PC-3 (cell line): ENCODE data around the gene CLCF1. TPM values are rescaled to one million over a fixed set of nuclear protein-coding genes. Genes with fewer than 3 reads are reported as not detected.

Experiments used
- ATAC-seq: fragments of 200-7000 bp; cut with Tn5 transposase; 2 replicates; pipeline ENCODE4 v1.9.1; 2020; ENCODE audit warnings: mild to moderate bottlenecking, moderate library complexity
- BruUV-seq: library from RNA; stranded (reverse); fragments of 400-500 nt; replicated peaks from 2 replicates; lab custom pipeline; 2021; lab: Mats Ljungman, UMichigan
- CTCF ChIA-PET: fragments of 300-600 bp; sonication (Branson Sonifier 250); formaldehyde crosslinking; loops from one replicate; lab custom pipeline; 2022; ENCODE audit warnings: antibody characterized with exemption; lab: Charles Lee
- POLR2A ChIA-PET: fragments of 300-600 bp; sonication (Branson Sonifier 250); formaldehyde crosslinking; loops from one replicate; lab custom pipeline; 2022; ENCODE audit warnings: antibody characterized with exemption; ENCODE audit not compliant: unreplicated experiment; lab: Charles Lee
- DNase-seq: peaks from one replicate; pipeline ENCODE4 v3.0.0-alpha.2; 2015
- H2AFZ ChIP-seq: fragments of 300-600 bp; sonication (generic); 2 replicates; pipeline ENCODE4 v1.6.0; 2016; ENCODE audit warnings: antibody characterized with exemption, low read length
- H3F3A ChIP-seq: fragments of 300-600 bp; sonication (generic); one replicate; pipeline ENCODE4 v1.6.0; 2017; ENCODE audit warnings: antibody characterized with exemption, low read length, control low read depth, mild to moderate bottlenecking; ENCODE audit not compliant: unreplicated experiment
- H3K27ac ChIP-seq: fragments of 300-600 bp; sonication (generic); 2 replicates; pipeline ENCODE4 v1.5.1; 2016; ENCODE audit warnings: mild to moderate bottlenecking, low read length
- H3K27me3 ChIP-seq: fragments of 300-600 bp; sonication (generic); 2 replicates; pipeline ENCODE4 v1.6.1; 2016; ENCODE audit warnings: low read length, mixed read lengths
- H3K36me3 ChIP-seq: fragments of 300-600 bp; sonication (generic); 2 replicates; pipeline ENCODE4 v1.6.1; 2016; ENCODE audit warnings: low read depth, mixed run types, low read length, mixed read lengths
- H3K4me1 ChIP-seq: fragments of 300-600 bp; sonication (generic); 2 replicates; pipeline ENCODE4 v1.5.1; 2016; ENCODE audit warnings: low read length; ENCODE audit not compliant: insufficient read depth
- H3K4me2 ChIP-seq: fragments of 300-600 bp; sonication (generic); 2 replicates; pipeline ENCODE4 v1.6.0; 2016; ENCODE audit warnings: low read length
- H3K4me3 ChIP-seq: fragments of 300-600 bp; sonication (generic); 2 replicates; pipeline ENCODE4 v1.5.1; 2016; ENCODE audit warnings: mild to moderate bottlenecking, low read length, mixed read lengths
- H3K79me2 ChIP-seq: fragments of 300-600 bp; sonication (generic); 2 replicates; pipeline ENCODE4 v1.6.1; 2017; ENCODE audit warnings: low read length, mixed read lengths
- H3K9ac ChIP-seq: fragments of 300-600 bp; sonication (generic); 2 replicates; pipeline ENCODE4 v1.6.0; 2016; ENCODE audit warnings: mild to moderate bottlenecking, low read length
- H3K9me2 ChIP-seq: fragments of 300-600 bp; sonication (generic); replicated peaks from 2 replicates; pipeline ENCODE4 v1.6.1; 2016; ENCODE audit warnings: mixed run types, low read length, mixed read lengths
- H3K9me3 ChIP-seq: fragments of 300-600 bp; sonication (generic); 2 replicates; pipeline ENCODE4 v1.6.1; 2016; ENCODE audit warnings: low read length, mixed read lengths
- H4K20me1 ChIP-seq: fragments of 300-600 bp; sonication (generic); 2 replicates; pipeline ENCODE4 v1.6.1; 2016; ENCODE audit warnings: low read length, mixed read lengths
- CTCF ChIP-seq: fragments of 300-600 bp; sonication (generic); conservative IDR thresholded peaks from 2 replicates; pipeline ENCODE4 v1.5.1; 2017; ENCODE audit warnings: antibody characterized with exemption, low read depth, mild to moderate bottlenecking, low read length
- EZH2 ChIP-seq: fragments of 300-600 bp; sonication (generic); IDR thresholded peaks from one replicate; pipeline ENCODE4 v1.6.1; 2017; ENCODE audit warnings: antibody characterized with exemption, mild to moderate bottlenecking, low read length; ENCODE audit not compliant: unreplicated experiment
- EZH2phosphoT487 ChIP-seq: fragments of 300-600 bp; sonication (generic); IDR thresholded peaks from 2 replicates; pipeline ENCODE4 v1.6.1; 2018; ENCODE audit warnings: mild to moderate bottlenecking, antibody characterized with exemption, low read length, borderline replicate concordance
- intact Hi-C: fragments of 100-400 bp; cut with micrococcal nuclease; formaldehyde crosslinking; loops from 2 replicates; pipeline ENCODE4 v1.9.0; 2023
- total RNA-seq: library from RNA; depleted of rRNA; stranded (reverse); fragments of >200 nt; gene quantifications from 2 replicates; pipeline ENCODE4 v1.2.3, GENCODE V29; 2014

The CLCF1 gene
- total RNA-seq, 1 experiment from 2014 or later: 48.3 TPM

- Histone ChIP-seq H3F3A (no peaks in the 10 kb centered on the region), H3K4me1 (peaks cover 9% of the 10 kb centered on the region; the same call in 1 of the 2 replicates), H3K4me3 (no peak overlapping the region), H3K9me2 (no peaks in the 10 kb centered on the region), H3K9ac (no peak overlapping the region), H3K36me3 (no peaks in the 10 kb centered on the region), H2AFZ (no peak overlapping the region), H3K9me3 (no peaks in the 10 kb centered on the region), H3K27ac (no peak overlapping the region), H3K27me3 (no peaks in the 10 kb centered on the region), H4K20me1 (no peaks in the 10 kb centered on the region), H3K4me2 (no peak overlapping the region), H3K79me2 (peaks cover 15% of the 10 kb centered on the region)
- CTCF ChIA-PET: no interaction called here
- ATAC-seq (no peak), DNase-seq (no peak)
- POLR2A ChIA-PET: no interaction called here
- TF ChIP-seq EZH2: no peak
- no peak for TF ChIP-seq EZH2phosphoT487
- no peak for TF ChIP-seq CTCF
- BruUV-seq: no TSS peak
- intact Hi-C loops: no loop called here
These were observed 49.9 kb downstream of the CLCF1 start for GRCh38 chr11:67323526-67323925.

- Histone ChIP-seq H3K36me3 (no peaks in the 10 kb centered on the region), H3K4me1 (peaks cover 12% of the 10 kb centered on the region; the same call in 1 of the 2 replicates), H3K27me3 (no peaks in the 10 kb centered on the region), H2AFZ (no peak overlapping the region), H3K79me2 (peaks cover 21% of the 10 kb centered on the region), H3F3A (no peaks in the 10 kb centered on the region), H3K9me2 (no peaks in the 10 kb centered on the region), H3K4me2 (no peak overlapping the region), H4K20me1 (no peaks in the 10 kb centered on the region), H3K27ac (no peak overlapping the region), H3K9me3 (no peaks in the 10 kb centered on the region), H3K9ac (no peak overlapping the region), H3K4me3 (no peak overlapping the region)
- ChIA-PET CTCF (interaction anchor here (1.5 kb wide), 1 partner anchor 60 kb away, joined by 5 read pairs; no protein-coding TSS in a partner anchor), POLR2A (no interaction called here)
- TF ChIP-seq CTCF: no peak
- no peak for TF ChIP-seq EZH2phosphoT487
- TF ChIP-seq EZH2: no peak
- no peak for DNase-seq
- no peak for ATAC-seq
- intact Hi-C loops: no loop called here
- BruUV-seq: no TSS peak
These were observed 51.3 kb downstream of the CLCF1 start for GRCh38 chr11:67322049-67322448.

- no peaks in the 10 kb centered on the region for H3K27me3 ChIP-seq
- H3F3A ChIP-seq: no peaks in the 10 kb centered on the region
- ChIA-PET POLR2A (no interaction called here), CTCF (interaction anchor here (1.5 kb wide), 1 partner anchor 61 kb away, joined by 5 read pairs; no protein-coding TSS in a partner anchor)
- H4K20me1 ChIP-seq: no peaks in the 10 kb centered on the region
- TF ChIP-seq EZH2phosphoT487 (no peak), EZH2 (no peak)
- no peak overlapping the region for H2AFZ ChIP-seq
- no peaks in the 10 kb centered on the region for H3K9me3 ChIP-seq
- H3K27ac ChIP-seq: no peak overlapping the region
- no peaks in the 10 kb centered on the region for H3K36me3 ChIP-seq
- H3K79me2 ChIP-seq: peaks cover 21% of the 10 kb centered on the region
- intact Hi-C loops: no loop called here
- H3K4me1 ChIP-seq: peaks cover 12% of the 10 kb centered on the region; the same call in 1 of the 2 replicates
- BruUV-seq: no TSS peak
- H3K4me2 ChIP-seq: no peak overlapping the region
- DNase-seq (no peak), ATAC-seq (no peak)
- H3K9ac ChIP-seq: no peak overlapping the region
- H3K4me3 ChIP-seq: no peak overlapping the region
- no peaks in the 10 kb centered on the region for H3K9me2 ChIP-seq
These were observed 52.0 kb downstream of the CLCF1 start for GRCh38 chr11:67321313-67321871.
